HCT116 (cell line): ENCODE measurements around the gene EI24. TPM values are rescaled to one million over a fixed set of nuclear protein-coding genes. Genes with fewer than 3 reads are reported as not detected.

Source experiments
- ATAC-seq: fragments of 200-7000 bp; cut with Tn5 transposase; 2 replicates; pipeline ENCODE4 v1.9.1; 2020; ENCODE audit warnings: mild to moderate bottlenecking, moderate library complexity
- BruUV-seq: library from RNA; stranded (reverse); fragments of 400-500 nt; replicated peaks from 2 replicates; lab custom pipeline; 2021; lab: Mats Ljungman, UMichigan
- CTCF ChIA-PET: fragments of 300-600 bp; sonication (Branson Sonifier 250); formaldehyde crosslinking; loops from one replicate; lab custom pipeline; 2021; ENCODE audit warnings: antibody characterized with exemption; lab: Charles Lee
- POLR2A ChIA-PET: fragments of 300-600, 350-600 bp; sonication (Branson Sonifier 250); formaldehyde crosslinking; loops from one replicate; lab custom pipeline; 2021; ENCODE audit warnings: antibody characterized with exemption; lab: Charles Lee
- RAD21 ChIA-PET, 2 experiments: fragments of 300-600 bp; sonication (Branson Sonifier 250); formaldehyde crosslinking; loops; one replicate each; lab custom pipeline; 2023; ENCODE audit warnings: low total read pairs in 2 of 2; ENCODE audit not compliant: uncharacterized antibody in 2 of 2, unreplicated experiment in 2 of 2, low non-redundant PET in 1 of 2; lab: Charles Lee
- DNase-seq: peaks from one replicate; pipeline ENCODE4 v3.0.0-alpha.2; 2010; ENCODE audit warnings: low read depth, low spot score
- H2AFZ ChIP-seq: fragments of 200-600 bp; shearing (Covaris generic), sonication (generic); 2 replicates; pipeline ENCODE4 v1.6.1; 2017; ENCODE audit warnings: low read depth, mixed run types, mixed read lengths, antibody characterized with exemption, low read length; ENCODE audit not compliant: poor library complexity, severe bottlenecking
- H3K27ac ChIP-seq: 2 replicates; pipeline ENCODE4 v1.5.1; 2012; ENCODE audit warnings: low read depth, low read length
- H3K27me3 ChIP-seq: fragments of 200-600 bp; sonication (generic); 2 replicates; pipeline ENCODE4 v1.6.1; 2016; ENCODE audit warnings: mixed run types, low read length, mixed read lengths; ENCODE audit not compliant: insufficient read depth
- H3K36me3 ChIP-seq, 2 experiments: fragments of 200-500 bp in 1 of 2; fragments of 200-600 bp in 1 of 2; sonication (Bioruptor generic) in 1 of 2; sonication (generic) in 1 of 2; 2 replicates each; pipeline versions ENCODE4 v1.5.1 to v1.6.1; 2014 to 2016; ENCODE audit warnings: low read length in 2 of 2, inconsistent platforms in 1 of 2, mixed read lengths in 1 of 2, mixed run types in 1 of 2; ENCODE audit not compliant: insufficient read depth in 2 of 2, control insufficient read depth in 1 of 2
- H3K4me1 ChIP-seq, 2 experiments: fragments of 200-600 bp in 1 of 2; sonication (generic) in 1 of 2; 2 replicates each; pipeline versions ENCODE4 v1.5.1 to v1.6.1; 2012 to 2017; ENCODE audit warnings: low read length in 2 of 2, inconsistent platforms in 1 of 2, mild to moderate bottlenecking in 1 of 2, mixed read lengths in 1 of 2, mixed run types in 1 of 2, moderate library complexity in 1 of 2; ENCODE audit not compliant: insufficient read depth in 2 of 2, control insufficient read depth in 1 of 2
- H3K4me2 ChIP-seq: fragments of 200-600 bp; sonication (generic); 2 replicates; pipeline ENCODE4 v1.6.1; 2017; ENCODE audit warnings: mixed run types, low read length, mixed read lengths
- H3K4me3 ChIP-seq, 2 experiments: fragments of 200-600 bp in 1 of 2; sonication (generic) in 1 of 2; replicated peaks in 1 of 2; 2 replicates each; pipeline ENCODE4 v1.5.1; 2011 to 2016; ENCODE audit warnings: low read length in 2 of 2, control low read depth in 1 of 2, low read depth in 1 of 2, mild to moderate bottlenecking in 1 of 2, mixed read lengths in 1 of 2, mixed run types in 1 of 2
- H3K79me2 ChIP-seq: fragments of 200-600 bp; sonication (generic); 2 replicates; pipeline ENCODE4 v1.6.1; 2017; ENCODE audit warnings: mild to moderate bottlenecking, mixed run types, low read length, moderate library complexity, mixed read lengths; ENCODE audit not compliant: insufficient read depth
- H3K9ac ChIP-seq: fragments of 200-600 bp; sonication (generic); 2 replicates; pipeline ENCODE4 v1.6.1; 2016; ENCODE audit warnings: low read length, mixed read lengths
- H3K9me2 ChIP-seq: fragments of 200-600 bp; sonication (generic), shearing (Covaris generic); 2 replicates; pipeline ENCODE4 v1.6.1; 2017; ENCODE audit warnings: mixed run types, mild to moderate bottlenecking, moderate library complexity; ENCODE audit not compliant: insufficient read depth
- H3K9me3 ChIP-seq, 2 experiments: fragments of 200-500 bp in 1 of 2; fragments of 200-600 bp in 1 of 2; sonication (Bioruptor generic) in 1 of 2; sonication (generic) in 1 of 2; 2 replicates each; pipeline ENCODE4 v1.6.1; 2014 to 2017; ENCODE audit warnings: low read length in 2 of 2, mixed read lengths in 2 of 2, inconsistent platforms in 1 of 2, low read depth in 1 of 2, mild to moderate bottlenecking in 1 of 2, mixed run types in 1 of 2, moderate library complexity in 1 of 2; ENCODE audit not compliant: control insufficient read depth in 1 of 2, insufficient read depth in 1 of 2
- H4K20me1 ChIP-seq: fragments of 200-600 bp; sonication (generic), shearing (Covaris generic); 2 replicates; pipeline ENCODE4 v1.6.1; 2017; ENCODE audit warnings: mixed run types, mild to moderate bottlenecking, moderate library complexity; ENCODE audit not compliant: insufficient read depth
- CEBPB ChIP-seq: IDR thresholded peaks from 2 replicates; pipeline ENCODE4 v1.6.1; 2012; ENCODE audit warnings: low read depth
- CTCF ChIP-seq, 3 experiments: fragments of 200-600 bp in 1 of 3; sonication (generic) in 1 of 3; IDR thresholded peaks in 2 of 3; conservative IDR thresholded peaks in 1 of 3; 2 replicates each; pipeline ENCODE4 v1.5.1; 2012 to 2017; ENCODE audit warnings: low read depth in 2 of 3, low read length in 2 of 3, antibody characterized with exemption in 1 of 3, borderline replicate concordance in 1 of 3, control low read depth in 1 of 3, mild to moderate bottlenecking in 1 of 3, mixed read lengths in 1 of 3, mixed run types in 1 of 3, moderate library complexity in 1 of 3; ENCODE audit not compliant: insufficient read depth in 1 of 3
- EGR1 ChIP-seq: IDR thresholded peaks from 2 replicates; pipeline ENCODE4 v1.6.1; 2012; ENCODE audit warnings: low read depth
- ELF1 ChIP-seq: IDR thresholded peaks from 2 replicates; pipeline ENCODE4 v1.6.1; 2012; ENCODE audit warnings: low read depth, borderline replicate concordance
- FOSL1 ChIP-seq: IDR thresholded peaks from 2 replicates; pipeline ENCODE4 v1.6.1; 2012; ENCODE audit warnings: low read depth
- JUND ChIP-seq: IDR thresholded peaks from 2 replicates; pipeline ENCODE4 v1.6.1; 2012
- POLR2A ChIP-seq: IDR thresholded peaks from 2 replicates; pipeline ENCODE4 v1.7.0; 2011; ENCODE audit warnings: borderline replicate concordance; ENCODE audit not compliant: insufficient read depth, insufficient read length; ENCODE audit errors: extremely low read depth
- REST ChIP-seq: IDR thresholded peaks from 2 replicates; pipeline ENCODE4 v1.6.1; 2012; ENCODE audit warnings: low read depth
- SP1 ChIP-seq: IDR thresholded peaks from 2 replicates; pipeline ENCODE4 v1.6.1; 2012; ENCODE audit warnings: low read depth
- ZBTB33 ChIP-seq: IDR thresholded peaks from 2 replicates; pipeline ENCODE4 v1.6.1; 2011; ENCODE audit warnings: mild to moderate bottlenecking, low read length, moderate library complexity; ENCODE audit not compliant: insufficient replicate concordance; ENCODE audit errors: extremely low read depth
- intact Hi-C: fragments of 100-400 bp; cut with micrococcal nuclease; formaldehyde crosslinking; loops from 2 replicates; pipeline ENCODE4 v1.10.0; 2022
- total RNA-seq: library from RNA; stranded (reverse); gene quantifications from one replicate; pipeline ENCODE4 v1.2.1, GENCODE V29; 2021; ENCODE audit not compliant: unreplicated experiment

EI24 gene
- total RNA-seq, 1 experiment from 2014 or later: 130 TPM

- POLR2A ChIA-PET: no interaction called here
- H3K27ac ChIP-seq: no peak overlapping the region
- H3K27me3 ChIP-seq: no peaks in the 10 kb centered on the region
- no peak for ATAC-seq
- H3K9me3 ChIP-seq: no peaks in the 10 kb centered on the region
- TF ChIP-seq POLR2A (no peak), ELF1 (no peak), JUND (no peak), REST (no peak), FOSL1 (no peak), EGR1 (no peak), SP1 (no peak), CEBPB (no peak), CTCF (IDR thresholded peaks at IDR 0.05 in 2 of 3, conservative IDR thresholded peaks at IDR 0.05 in 1 of 3; ENCODE audit: borderline replicate concordance in 1 of 3, insufficient read depth in 1 of 3, low read depth in 2 of 3, low read length in 2 of 3) (no peak), ZBTB33 (no peak)
- TF ChIP-seq, all 23 proteins: peak for 0
- Histone ChIP-seq H3K36me3 (no peaks in the 10 kb centered on the region), H3K9ac (no peak overlapping the region), H3K79me2 (peaks cover 18% of the 10 kb centered on the region), H2AFZ (no peak overlapping the region), H3K4me3 (no peak overlapping the region), H3K9me2 (no peaks in the 10 kb centered on the region), H3K4me2 (no peak overlapping the region), H3K4me1 (peaks cover 8 to 11% of the 10 kb centered on the region in 2 experiments), H4K20me1 (no peaks in the 10 kb centered on the region)
- no peak for DNase-seq
- intact Hi-C loops: no loop called here
- RAD21 ChIA-PET: no interaction called here
- no TSS peak for BruUV-seq
- CTCF ChIA-PET: no interaction called here
These were observed 3.0 kb upstream of the EI24 start for GRCh38 chr11:125566235-125566634.
